ENCODE measurements around the gene RBBP8.

RBBP8 gene

GRCh38 chr18:23065234-23065806 is 132.2 kb downstream of the RBBP8 start:
- DNase-seq, result no peak

GRCh38 chr18:23066060-23066459 is 132.9 kb downstream of the RBBP8 start:
- DNase-seq, result no peak

GRCh38 chr18:23066504-23067039 is 133.4 kb downstream of the RBBP8 start:
- DNase-seq, result no peak

GRCh38 chr18:23067236-23067635 is 134.1 kb downstream of the RBBP8 start:
- no peak for DNase-seq

- DNase-seq, result no peak
Measured at GRCh38 chr18:23068011-23068410, 134.9 kb downstream of the RBBP8 start.

- no peak for DNase-seq
Measured at GRCh38 chr18:23068570-23069310, 135.6 kb downstream of the RBBP8 start.

DNA sequence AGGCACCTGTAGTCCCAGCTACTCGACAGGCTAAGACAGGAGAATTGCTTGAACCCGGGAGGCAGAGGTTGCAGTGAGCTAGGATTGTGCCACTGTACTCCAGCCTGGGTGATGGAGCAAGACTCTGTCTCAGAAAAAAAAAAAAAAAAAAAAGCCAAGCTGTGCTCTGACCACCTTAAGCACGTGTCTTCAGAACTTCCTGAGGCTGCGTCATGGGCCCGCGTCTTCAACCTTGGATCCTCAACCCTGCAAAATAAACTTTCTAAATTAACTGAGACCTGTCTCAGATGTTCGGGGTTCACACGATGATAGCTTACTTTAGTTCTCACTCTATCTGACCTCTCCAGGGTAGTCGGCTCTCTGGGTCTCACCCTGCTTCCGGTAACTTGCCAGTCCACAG is 136.4 kb downstream of the RBBP8 start:
- DNase-seq, result no peak

DNA sequence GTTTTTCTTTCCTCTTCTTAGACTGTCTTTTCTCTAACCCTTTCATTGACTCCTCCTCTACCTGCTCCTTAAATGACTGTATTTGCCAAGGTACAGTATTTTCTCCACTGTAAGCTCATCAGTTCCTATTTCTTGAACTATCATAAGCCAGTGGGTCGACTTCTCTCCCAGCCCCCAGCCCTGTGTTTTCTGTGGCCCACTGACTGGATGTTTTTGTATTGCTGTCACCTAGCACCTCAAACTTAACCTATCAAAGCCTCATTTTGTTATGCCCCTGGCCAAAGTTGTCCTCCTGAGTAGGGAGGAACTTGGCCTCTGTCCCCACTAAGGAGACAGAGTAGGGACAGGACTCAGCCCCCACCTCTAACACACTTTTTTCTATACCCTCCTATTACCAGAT is 136.8 kb downstream of the RBBP8 start:
- DNase-seq, result no peak

DNA sequence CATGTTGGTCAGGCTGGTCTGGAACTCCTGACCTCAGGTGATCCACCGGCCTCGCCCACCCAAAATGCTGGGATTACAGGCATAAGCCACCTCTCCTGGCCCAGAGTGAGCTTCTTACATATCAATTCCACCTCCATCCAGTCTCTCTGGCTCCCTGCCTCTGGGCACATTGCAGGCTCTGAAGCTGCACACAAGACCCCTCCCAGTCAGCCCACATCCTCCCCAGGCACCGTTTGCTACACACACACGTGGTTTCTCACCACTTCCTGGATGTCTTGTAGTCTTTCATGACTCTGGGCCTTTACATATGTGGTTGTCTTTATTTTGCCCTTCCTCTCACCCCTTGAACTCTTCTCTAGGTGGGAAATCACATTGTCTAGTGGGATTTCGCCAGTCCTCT is 138.2 kb downstream of the RBBP8 start:
- DNase-seq, result no peak

DNA sequence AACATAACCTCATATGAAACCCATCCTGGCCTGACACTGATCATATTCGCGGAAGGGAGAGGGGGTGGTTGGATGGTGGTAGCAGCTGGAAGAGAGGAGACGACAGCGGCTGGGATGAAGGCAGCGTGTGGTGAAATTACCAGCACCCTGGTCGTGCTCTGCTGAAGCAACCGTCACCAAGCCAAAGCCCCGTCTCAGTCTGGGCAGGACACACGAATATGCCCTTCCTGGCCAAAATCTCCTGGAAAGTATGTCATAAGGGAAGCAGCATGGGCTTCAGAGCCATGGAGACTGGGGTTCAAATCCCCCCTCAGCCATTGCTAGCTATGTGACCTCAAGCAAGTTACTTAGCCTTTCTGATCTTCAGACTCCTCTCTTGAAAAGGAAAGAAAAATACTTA is 139.0 kb downstream of the RBBP8 start:
- DNase-seq, result no peak

GRCh38 chr18:23073996-23074606 is 141.0 kb downstream of the RBBP8 start:
- no peak for DNase-seq

Measured in NCI-H1930 (cell line).